HEK293 (cell line): ENCODE results near the gene RASGRP3.
A peak's percentile ranks its signal among the peaks of the same experiment; 100 is the strongest.

Source experiments
- CTCF ChIA-PET: fragments of 350-600 bp; formaldehyde crosslinking; extraction: SDS; loops from one replicate; lab custom pipeline; 2021; ENCODE audit warnings: antibody characterized with exemption; lab: Yijun Ruan, JAX
- POLR2A ChIA-PET: fragments of 300-600 bp; formaldehyde crosslinking; extraction: SDS; loops from one replicate; lab custom pipeline; 2020; ENCODE audit warnings: antibody characterized with exemption, inconsistent platforms; lab: Yijun Ruan, JAX
- H3K27ac ChIP-seq: fragments of 200-500 bp; sonication (Bioruptor generic); 2 replicates; pipeline ENCODE4 v1.5.1; 2014; ENCODE audit warnings: low read depth, low read length, control low read depth, inconsistent platforms; ENCODE audit errors: extremely low read depth
- H3K36me3 ChIP-seq, 2 experiments: fragments of 200-500 bp in 1 of 2; sonication (Bioruptor generic) in 1 of 2; 1 replicate in 1 of 2; 2 replicates in 1 of 2; pipeline ENCODE4 v1.5.1; 2014 to 2017; ENCODE audit warnings: inconsistent platforms in 2 of 2, low read length in 2 of 2; ENCODE audit not compliant: control insufficient read depth in 2 of 2, insufficient read depth in 1 of 2
- H3K4me1 ChIP-seq: fragments of 200-500 bp; sonication (Bioruptor generic); 2 replicates; pipeline ENCODE4 v1.5.1; 2014; ENCODE audit warnings: mild to moderate bottlenecking, low read length, inconsistent platforms; ENCODE audit not compliant: control insufficient read depth, insufficient read depth
- H3K4me3 ChIP-seq: 2 replicates; pipeline ENCODE4 v1.5.1; 2011; ENCODE audit warnings: low read depth, mild to moderate bottlenecking, control low read depth, low read length, moderate library complexity
- H3K9me3 ChIP-seq: fragments of 200-500 bp; sonication (Bioruptor generic); 2 replicates; pipeline ENCODE4 v1.5.1; 2014; ENCODE audit warnings: low read depth, low read length, inconsistent platforms; ENCODE audit not compliant: control insufficient read depth, insufficient read depth
- KLF10 ChIP-seq: fragments of 450-650 bp; IDR thresholded peaks from 2 replicates; pipeline ENCODE4 v1.5.1; 2018; ENCODE audit warnings: missing biosample characterization, mild to moderate bottlenecking, missing genetic modification characterization
- KLF7 ChIP-seq: fragments of 450-650 bp; formaldehyde crosslinking; IDR thresholded peaks from 2 replicates; pipeline ENCODE4 v1.5.1; 2016; ENCODE audit warnings: missing biosample characterization, missing genetic modification characterization, borderline replicate concordance
- PRDM1 ChIP-seq: fragments of 450-650 bp; formaldehyde crosslinking; IDR thresholded peaks from 2 replicates; pipeline ENCODE4; 2016; ENCODE audit warnings: missing biosample characterization, missing genetic modification characterization
- SETDB1 ChIP-seq: IDR thresholded peaks from one replicate; pipeline ENCODE4 v1.6.1; 2017; ENCODE audit warnings: mild to moderate bottlenecking, low read length, moderate library complexity, mixed read lengths; ENCODE audit not compliant: insufficient read length
- WT1 ChIP-seq: fragments of 450-650 bp; formaldehyde crosslinking; IDR thresholded peaks from 2 replicates; pipeline ENCODE4 v1.5.1; 2016; ENCODE audit warnings: missing biosample characterization, missing genetic modification characterization
- ZNF121 ChIP-seq: fragments of 450-650 bp; formaldehyde crosslinking; IDR thresholded peaks from 2 replicates; pipeline ENCODE4 v1.5.1; 2016; ENCODE audit warnings: missing biosample characterization, missing genetic modification characterization
- ZNF138 ChIP-seq: fragments of 450-650 bp; formaldehyde crosslinking; IDR thresholded peaks from 2 replicates; pipeline ENCODE4 v1.5.1; 2016; ENCODE audit warnings: missing biosample characterization, missing genetic modification characterization, borderline replicate concordance
- ZNF239 ChIP-seq: fragments of 450-650 bp; formaldehyde crosslinking; IDR thresholded peaks from 2 replicates; pipeline ENCODE4 v1.5.1; 2016; ENCODE audit warnings: missing biosample characterization, missing genetic modification characterization
- ZNF366 ChIP-seq: fragments of 450-650 bp; formaldehyde crosslinking; conservative IDR thresholded peaks from 2 replicates; pipeline ENCODE4 v1.5.1; 2016; ENCODE audit warnings: missing biosample characterization, missing genetic modification characterization
- ZNF529 ChIP-seq: fragments of 450-650 bp; formaldehyde crosslinking; IDR thresholded peaks from 2 replicates; pipeline ENCODE4 v1.5.1; 2017; ENCODE audit warnings: missing genetic modification characterization, missing biosample characterization; ENCODE audit not compliant: insufficient replicate concordance
- ZNF555 ChIP-seq: fragments of 450-650 bp; formaldehyde crosslinking; conservative IDR thresholded peaks from 2 replicates; pipeline ENCODE4 v1.5.1; 2017; ENCODE audit warnings: missing biosample characterization, mild to moderate bottlenecking, missing genetic modification characterization, inconsistent platforms
- ZNF701 ChIP-seq: fragments of 450-650 bp; formaldehyde crosslinking; IDR thresholded peaks from 2 replicates; pipeline ENCODE4 v1.5.1; 2016; ENCODE audit warnings: missing biosample characterization, missing genetic modification characterization
- ZNF707 ChIP-seq: fragments of 450-650 bp; formaldehyde crosslinking; IDR thresholded peaks from 2 replicates; pipeline ENCODE4 v1.5.1; 2016; ENCODE audit warnings: missing biosample characterization, missing genetic modification characterization
- ZNF747 ChIP-seq: fragments of 450-650 bp; formaldehyde crosslinking; IDR thresholded peaks from 2 replicates; pipeline ENCODE4 v1.5.1; 2016; ENCODE audit warnings: missing biosample characterization, missing genetic modification characterization
- ZNF792 ChIP-seq: fragments of 450-650 bp; formaldehyde crosslinking; IDR thresholded peaks from 2 replicates; pipeline ENCODE4 v1.5.1; 2016; ENCODE audit warnings: missing biosample characterization, missing genetic modification characterization
- ZNF837 ChIP-seq: fragments of 450-650 bp; formaldehyde crosslinking; IDR thresholded peaks from 2 replicates; pipeline ENCODE4 v1.5.1; 2016; ENCODE audit warnings: missing biosample characterization, missing genetic modification characterization
- TF ChIP-seq, protein P1 (sequence below): fragments of 450-650 bp; formaldehyde crosslinking; IDR thresholded peaks from 2 replicates; pipeline ENCODE4 v1.5.1; 2016; ENCODE audit warnings: missing biosample characterization, missing genetic modification characterization, borderline replicate concordance
- TF ChIP-seq, protein P2 (sequence below): fragments of 450-650 bp; formaldehyde crosslinking; IDR thresholded peaks from 2 replicates; pipeline ENCODE4 v1.5.1; 2016; ENCODE audit warnings: missing biosample characterization, missing genetic modification characterization
- TF ChIP-seq, protein P3 (sequence below): fragments of 450-650 bp; formaldehyde crosslinking; IDR thresholded peaks from 2 replicates; pipeline ENCODE4 v1.5.1; 2016; ENCODE audit warnings: missing biosample characterization, missing genetic modification characterization
- TF ChIP-seq, protein P4 (sequence below): fragments of 450-650 bp; formaldehyde crosslinking; IDR thresholded peaks from 2 replicates; pipeline ENCODE4 v1.5.1; 2017; ENCODE audit warnings: missing biosample characterization, missing genetic modification characterization

RASGRP3 gene

DNA sequence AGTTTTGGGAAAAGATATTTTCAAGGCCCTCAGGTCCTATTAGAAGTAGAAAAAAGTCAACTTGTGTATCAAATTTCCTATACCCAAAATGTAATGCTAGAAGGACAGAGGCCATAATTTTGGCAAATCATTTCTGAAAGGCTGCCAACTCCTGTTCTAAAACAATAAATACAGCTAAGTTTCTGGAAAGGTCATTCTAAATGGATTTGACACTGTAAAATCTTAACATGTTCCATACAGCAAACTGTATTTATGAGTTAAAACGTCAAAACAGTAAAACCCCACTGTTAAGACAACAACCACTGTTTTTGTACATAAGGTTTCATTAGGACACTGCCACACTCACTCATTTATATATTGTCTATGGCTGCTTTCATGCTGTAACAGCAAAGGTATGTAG, 113.0 kb downstream of the RASGRP3 start (continued):
- TF ChIP-seq ZNF792 (no peak), PRDM1 (tag by site-specific recombination) (no peak), ZNF701 (tag by site-specific recombination) (no peak), ZNF121 (tag by site-specific recombination) (no peak), ZNF747 (tag by site-specific recombination) (no peak), WT1 (tag by site-specific recombination) (peak; percentile 61), ZNF555 (tag by site-specific recombination) (no peak), KLF10 (0 out of 2 replicates have a peak, but pooled peaks have one; percentile 19), KLF7 (no peak), ZNF366 (tag by site-specific recombination) (no peak), ZNF707 (no peak), ZNF837 (tag by site-specific recombination) (no peak), ZNF239 (tag by site-specific recombination) (no peak), ZNF529 (tag by site-specific recombination) (no peak), SETDB1 (no peak), ZNF138 (tag by site-specific recombination) (no peak)
- TF ChIP-seq, protein P1, sequence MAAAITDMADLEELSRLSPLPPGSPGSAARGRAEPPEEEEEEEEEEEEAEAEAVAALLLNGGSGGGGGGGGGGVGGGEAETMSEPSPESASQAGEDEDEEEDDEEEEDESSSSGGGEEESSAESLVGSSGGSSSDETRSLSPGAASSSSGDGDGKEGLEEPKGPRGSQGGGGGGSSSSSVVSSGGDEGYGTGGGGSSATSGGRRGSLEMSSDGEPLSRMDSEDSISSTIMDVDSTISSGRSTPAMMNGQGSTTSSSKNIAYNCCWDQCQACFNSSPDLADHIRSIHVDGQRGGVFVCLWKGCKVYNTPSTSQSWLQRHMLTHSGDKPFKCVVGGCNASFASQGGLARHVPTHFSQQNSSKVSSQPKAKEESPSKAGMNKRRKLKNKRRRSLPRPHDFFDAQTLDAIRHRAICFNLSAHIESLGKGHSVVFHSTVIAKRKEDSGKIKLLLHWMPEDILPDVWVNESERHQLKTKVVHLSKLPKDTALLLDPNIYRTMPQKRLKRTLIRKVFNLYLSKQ, result no peak
- TF ChIP-seq, protein P2, sequence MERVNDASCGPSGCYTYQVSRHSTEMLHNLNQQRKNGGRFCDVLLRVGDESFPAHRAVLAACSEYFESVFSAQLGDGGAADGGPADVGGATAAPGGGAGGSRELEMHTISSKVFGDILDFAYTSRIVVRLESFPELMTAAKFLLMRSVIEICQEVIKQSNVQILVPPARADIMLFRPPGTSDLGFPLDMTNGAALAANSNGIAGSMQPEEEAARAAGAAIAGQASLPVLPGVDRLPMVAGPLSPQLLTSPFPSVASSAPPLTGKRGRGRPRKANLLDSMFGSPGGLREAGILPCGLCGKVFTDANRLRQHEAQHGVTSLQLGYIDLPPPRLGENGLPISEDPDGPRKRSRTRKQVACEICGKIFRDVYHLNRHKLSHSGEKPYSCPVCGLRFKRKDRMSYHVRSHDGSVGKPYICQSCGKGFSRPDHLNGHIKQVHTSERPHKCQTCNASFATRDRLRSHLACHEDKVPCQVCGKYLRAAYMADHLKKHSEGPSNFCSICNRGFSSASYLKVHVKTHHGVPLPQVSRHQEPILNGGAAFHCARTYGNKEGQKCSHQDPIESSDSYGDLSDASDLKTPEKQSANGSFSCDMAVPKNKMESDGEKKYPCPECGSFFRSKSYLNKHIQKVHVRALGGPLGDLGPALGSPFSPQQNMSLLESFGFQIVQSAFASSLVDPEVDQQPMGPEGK (tag by site-specific recombination), result no peak
- TF ChIP-seq, protein P3, sequence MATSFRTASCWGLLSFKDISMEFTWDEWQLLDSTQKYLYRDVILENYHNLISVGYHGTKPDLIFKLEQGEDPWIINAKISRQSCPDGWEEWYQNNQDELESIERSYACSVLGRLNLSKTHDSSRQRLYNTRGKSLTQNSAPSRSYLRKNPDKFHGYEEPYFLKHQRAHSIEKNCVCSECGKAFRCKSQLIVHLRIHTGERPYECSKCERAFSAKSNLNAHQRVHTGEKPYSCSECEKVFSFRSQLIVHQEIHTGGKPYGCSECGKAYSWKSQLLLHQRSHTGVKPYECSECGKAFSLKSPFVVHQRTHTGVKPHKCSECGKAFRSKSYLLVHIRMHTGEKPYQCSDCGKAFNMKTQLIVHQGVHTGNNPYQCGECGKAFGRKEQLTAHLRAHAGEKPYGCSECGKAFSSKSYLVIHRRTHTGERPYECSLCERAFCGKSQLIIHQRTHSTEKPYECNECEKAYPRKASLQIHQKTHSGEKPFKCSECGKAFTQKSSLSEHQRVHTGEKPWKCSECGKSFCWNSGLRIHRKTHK (tag by site-specific recombination), result no peak

DNA sequence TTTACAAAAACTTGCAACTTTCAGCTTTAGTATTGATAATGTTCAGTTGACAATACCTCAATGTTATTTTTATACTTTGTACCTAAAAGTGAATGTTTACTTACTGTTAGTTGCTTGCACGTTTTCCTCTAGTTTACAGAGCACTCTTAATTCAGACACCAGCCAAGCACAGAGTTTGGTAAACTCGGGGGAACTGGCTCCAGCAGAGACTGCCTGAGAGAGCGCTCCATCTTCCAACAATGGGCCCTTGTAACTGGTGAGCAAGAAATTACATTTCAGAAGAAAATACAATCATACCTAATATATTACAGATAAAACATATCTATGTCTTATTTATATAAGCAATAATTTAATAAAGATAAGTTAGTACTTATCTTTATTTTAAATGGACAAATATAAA, 118.9 kb downstream of the RASGRP3 start:
- CTCF ChIA-PET, result interaction anchor here (0.5 to 1.5 kb wide), 2 partner anchors 12 to 480 kb away, joined by 4 to 7 read pairs; no protein-coding TSS in a partner anchor
- no peak overlapping the region for H3K27ac ChIP-seq
- H3K4me3 ChIP-seq, result no peak overlapping the region
- peaks cover 21% of the 10 kb centered on the region for H3K4me1 ChIP-seq
- peaks cover 27 to 40% of the 10 kb centered on the region in 2 experiments for H3K36me3 ChIP-seq
- POLR2A ChIA-PET, result interaction anchor here (0.6 kb wide), 1 partner anchor 705 kb away, joined by 3 read pairs; no protein-coding TSS in a partner anchor
- H3K9me3 ChIP-seq, result no peaks in the 10 kb centered on the region
- TF ChIP-seq, protein P4, sequence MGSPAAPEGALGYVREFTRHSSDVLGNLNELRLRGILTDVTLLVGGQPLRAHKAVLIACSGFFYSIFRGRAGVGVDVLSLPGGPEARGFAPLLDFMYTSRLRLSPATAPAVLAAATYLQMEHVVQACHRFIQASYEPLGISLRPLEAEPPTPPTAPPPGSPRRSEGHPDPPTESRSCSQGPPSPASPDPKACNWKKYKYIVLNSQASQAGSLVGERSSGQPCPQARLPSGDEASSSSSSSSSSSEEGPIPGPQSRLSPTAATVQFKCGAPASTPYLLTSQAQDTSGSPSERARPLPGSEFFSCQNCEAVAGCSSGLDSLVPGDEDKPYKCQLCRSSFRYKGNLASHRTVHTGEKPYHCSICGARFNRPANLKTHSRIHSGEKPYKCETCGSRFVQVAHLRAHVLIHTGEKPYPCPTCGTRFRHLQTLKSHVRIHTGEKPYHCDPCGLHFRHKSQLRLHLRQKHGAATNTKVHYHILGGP (tag by site-specific recombination), result no peak
- TF ChIP-seq, all 188 proteins: peak for 0
